HG02938 (cell line): Measurements from ENCODE around the gene GRIN2A.

Experiments used
- ATAC-seq: cut with Tn5 transposase; IDR thresholded peaks from one replicate; pipeline ENCODE4 v1.9.1; 2021; ENCODE audit warnings: mild to moderate bottlenecking, moderate library complexity; ENCODE audit not compliant: unreplicated experiment

Gene GRIN2A

DNA sequence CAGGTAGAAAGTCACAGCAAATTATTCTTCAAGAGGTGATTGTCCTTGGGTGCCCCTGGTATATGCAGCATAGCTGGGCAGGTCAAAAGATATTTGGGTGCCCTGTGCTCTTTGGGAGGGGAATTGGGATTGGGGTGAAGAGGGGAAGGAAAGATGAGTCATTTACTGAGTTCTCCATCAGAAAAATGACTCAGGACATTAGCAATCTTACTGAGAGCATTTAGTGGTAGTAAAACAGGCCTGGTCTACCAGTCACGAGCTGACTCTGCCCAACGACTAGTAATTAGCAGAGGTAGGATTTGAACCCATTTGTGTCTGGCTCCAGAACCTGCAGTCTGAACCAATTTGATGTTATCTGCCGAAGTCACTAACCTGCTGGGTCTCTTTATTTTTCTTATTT, 6.0 kb upstream of the GRIN2A start:
- ATAC-seq, result no peak

DNA sequence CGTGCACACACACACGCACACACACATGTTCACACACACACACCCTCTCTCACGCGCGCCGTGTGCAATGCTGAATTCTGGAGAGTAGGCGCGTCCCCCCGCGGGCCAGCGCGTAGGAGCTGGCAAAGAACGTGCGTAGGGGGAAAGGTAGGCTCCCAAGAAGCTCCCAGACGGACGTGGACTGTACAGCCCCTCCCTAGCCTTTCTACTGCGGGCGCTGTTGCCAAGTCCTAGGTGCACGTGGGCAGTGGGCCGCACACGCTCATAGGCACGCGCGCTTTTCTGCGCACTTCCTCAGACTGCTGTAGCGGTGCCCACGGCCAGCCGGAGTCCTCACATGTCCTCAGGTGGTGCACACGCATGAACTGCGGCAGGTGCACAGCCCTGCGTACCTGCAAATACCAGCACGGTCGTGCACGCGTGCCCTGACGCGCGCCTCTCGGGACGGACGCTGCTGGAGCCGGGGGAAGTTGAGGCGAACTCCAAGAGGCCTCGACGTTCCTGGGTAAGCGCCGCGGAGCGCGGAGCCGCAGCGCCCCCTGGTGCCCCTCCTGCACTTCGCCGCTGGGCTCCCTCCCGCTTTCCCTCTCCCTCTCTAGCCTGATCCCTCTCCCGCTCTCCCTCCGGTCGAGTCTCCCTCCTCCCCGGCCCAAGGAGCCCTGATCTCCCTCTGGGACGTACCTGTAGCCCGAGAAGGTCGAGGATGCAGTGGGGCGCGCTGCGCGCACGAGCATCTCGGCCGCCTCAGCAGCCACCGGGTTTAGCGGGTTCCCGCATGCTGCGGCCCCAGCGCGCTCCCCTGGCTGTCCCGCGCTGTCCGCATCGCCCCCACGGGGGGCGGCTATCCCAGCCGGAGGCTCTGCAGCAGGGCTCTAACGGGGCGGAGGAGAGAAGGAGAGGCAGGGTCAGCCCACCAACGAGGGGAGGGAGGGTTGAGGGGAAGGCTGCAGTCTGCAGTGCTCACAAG, 749 bp downstream of the GRIN2A start:
- ATAC-seq, result peak; percentile 46

DNA sequence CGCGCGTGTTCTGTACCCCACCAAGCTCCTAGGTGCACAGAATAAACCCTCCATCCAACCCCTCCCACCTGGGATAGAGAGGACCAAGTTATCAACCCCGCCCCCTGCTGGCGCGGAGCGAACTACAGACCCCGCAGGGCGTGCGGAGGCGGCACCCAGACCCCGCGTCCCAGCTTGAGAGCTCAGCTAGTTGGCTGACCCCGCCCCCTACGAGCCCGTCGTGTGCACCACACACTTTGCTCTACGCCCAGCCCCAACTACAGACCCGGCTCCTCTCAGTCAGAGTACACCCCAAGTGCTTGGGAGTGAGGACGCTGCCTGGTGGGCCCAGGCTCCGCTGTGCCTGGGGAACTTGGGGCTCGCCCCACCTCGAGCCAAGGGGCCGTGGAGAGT, 1.5 kb downstream of the GRIN2A start:
- ATAC-seq, result no peak

DNA sequence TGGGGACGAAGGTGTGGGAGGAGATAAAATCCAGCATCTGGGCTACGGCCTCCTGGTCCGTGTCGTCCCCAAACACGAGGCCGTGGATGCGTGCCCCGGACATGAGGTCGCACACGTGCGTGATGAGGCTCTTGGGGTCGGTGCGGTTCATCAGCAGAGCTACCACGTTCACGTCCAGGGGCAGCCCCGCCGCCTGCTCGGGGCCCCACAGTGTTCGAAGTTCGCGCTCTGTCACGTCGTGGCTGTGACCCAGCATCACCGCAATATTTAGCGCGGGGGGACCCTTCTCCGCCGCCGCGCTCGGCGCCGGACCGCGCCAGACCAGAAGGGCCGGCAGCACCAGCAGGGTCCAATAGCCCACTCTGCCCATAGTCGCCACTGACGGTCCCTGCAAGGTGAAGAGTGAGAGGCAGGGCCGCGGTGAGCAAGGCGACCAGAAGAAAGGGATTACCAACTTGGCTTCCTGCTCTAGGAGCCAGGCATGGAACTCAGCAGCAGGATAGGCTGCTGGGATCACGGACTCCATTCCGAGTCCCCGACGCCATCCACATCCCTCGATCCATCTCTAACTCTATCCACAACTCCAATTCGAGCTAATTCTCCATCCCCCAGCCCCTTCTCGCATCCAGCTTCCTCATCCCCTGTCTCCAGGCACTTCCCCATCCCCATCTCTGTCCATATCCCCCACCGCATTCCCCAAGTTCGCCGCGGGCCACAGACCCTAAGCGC, 2.0 kb downstream of the GRIN2A start:
- no peak for ATAC-seq

DNA sequence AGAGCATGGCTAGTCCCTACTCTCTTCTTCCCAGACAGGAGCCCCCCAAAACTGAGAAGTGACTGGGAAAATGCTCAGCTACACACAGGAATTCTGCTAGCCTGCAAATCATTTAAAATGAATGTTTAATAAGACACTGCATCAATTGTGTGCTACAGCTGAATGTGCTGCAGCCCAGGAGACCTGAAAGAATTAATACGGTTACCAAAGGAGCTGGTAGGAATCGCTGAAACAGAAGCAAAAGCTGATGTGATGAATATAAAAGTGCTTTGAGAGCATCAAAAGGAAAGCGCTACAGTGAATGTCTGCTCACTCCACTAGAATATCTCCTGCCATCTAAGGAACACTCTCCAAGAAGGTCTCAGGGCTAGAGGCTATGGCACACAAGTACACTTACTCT, 3.7 kb downstream of the GRIN2A start:
- ATAC-seq, result no peak

DNA sequence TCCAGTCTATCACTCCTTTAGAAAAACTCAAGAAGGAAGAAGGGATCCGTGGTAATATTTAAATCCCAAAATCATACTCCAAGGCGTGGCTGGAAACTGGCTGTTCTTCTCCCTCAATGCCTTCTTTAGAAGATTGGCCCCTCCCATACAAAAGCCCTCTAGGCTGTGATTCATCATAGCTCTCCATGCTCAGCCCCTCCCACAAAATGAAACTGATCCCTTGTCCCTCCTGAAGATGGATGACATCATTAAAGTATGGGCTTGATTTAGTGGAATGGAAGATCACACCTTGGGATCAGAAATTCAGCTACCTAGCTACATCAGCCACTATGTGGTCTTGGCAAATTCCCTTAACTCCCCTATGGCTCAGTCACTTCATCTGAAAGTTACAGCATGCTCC, 4.1 kb downstream of the GRIN2A start:
- no peak for ATAC-seq

DNA sequence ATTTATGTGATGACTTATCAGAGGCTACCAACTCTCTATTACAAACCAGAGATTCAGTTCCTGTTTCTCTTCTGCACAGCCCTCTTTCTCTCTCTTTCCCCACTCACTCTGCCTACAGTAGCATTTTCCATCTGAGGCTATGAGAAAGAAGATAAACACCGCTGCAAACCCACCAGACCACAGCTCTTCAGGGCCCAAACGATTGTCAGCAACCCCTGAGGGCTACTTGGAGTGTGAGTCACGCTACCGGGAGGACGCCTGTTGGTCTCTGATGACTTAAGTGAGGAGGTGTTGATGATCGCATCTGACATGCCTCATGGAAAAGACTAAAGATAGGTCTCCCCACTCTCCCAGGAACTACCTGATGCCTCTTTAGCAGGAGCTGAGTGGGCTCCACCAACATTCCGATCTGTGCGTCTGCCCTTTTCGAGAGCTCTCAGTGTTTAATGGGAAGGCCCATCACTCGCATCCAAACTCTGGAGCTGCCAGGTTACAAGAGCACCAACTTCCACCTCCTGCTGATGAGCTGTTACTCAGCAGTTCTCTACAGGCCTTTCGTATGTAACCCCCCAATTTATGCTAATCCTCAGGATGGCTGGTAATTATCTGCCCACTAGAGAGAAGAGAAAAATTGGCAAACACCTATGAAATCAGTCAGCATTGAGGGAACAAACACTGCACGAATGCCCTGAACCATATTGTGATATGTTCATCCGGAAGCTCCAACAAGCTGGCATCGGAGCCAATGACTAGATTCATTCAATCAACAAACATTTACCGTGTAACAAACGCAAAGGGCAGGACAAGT, 9.2 kb downstream of the GRIN2A start:
- ATAC-seq, result no peak

DNA sequence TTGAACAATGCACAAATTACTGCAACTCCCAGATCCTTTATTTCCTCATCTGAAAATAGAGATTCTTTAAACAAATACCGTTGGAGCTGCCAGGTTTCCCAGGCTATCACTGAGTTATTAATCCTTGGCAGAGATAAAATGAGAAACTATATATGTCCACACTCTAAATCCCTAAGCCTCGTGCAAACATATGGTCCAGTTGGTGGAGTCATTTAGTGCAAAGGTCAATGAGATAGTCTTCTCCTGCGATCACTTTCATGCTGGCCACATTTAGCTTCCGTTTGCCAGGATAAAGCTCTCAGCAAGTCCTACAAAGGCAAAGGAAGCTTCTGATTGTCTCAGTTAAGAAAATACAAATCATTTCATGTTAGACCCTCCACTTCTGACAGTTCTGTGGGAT, 11.0 kb downstream of the GRIN2A start:
- ATAC-seq, result no peak

DNA sequence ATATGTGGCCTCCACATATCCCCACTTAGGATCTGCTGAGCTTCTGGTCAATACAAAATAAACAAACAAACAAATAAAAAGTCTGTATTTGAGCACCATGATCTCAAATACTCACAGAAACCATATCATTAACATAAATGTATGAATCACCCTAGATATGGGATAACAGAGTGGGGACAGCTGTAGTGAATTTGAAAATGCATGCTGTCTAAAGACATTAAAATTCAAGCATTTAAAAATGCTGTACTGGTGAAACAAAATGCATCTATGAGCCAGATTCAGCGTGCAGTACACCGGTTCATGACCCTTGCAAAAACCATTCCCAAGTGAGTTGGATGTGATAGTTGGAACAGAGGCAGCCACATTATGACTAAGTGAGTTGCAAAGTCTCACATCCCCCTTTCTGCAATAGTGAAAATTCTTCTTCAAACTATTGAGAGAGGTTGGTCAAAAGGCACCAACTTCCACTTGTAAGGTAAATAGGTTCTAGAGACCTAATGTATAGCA, 12.3 kb downstream of the GRIN2A start:
- no peak for ATAC-seq

DNA sequence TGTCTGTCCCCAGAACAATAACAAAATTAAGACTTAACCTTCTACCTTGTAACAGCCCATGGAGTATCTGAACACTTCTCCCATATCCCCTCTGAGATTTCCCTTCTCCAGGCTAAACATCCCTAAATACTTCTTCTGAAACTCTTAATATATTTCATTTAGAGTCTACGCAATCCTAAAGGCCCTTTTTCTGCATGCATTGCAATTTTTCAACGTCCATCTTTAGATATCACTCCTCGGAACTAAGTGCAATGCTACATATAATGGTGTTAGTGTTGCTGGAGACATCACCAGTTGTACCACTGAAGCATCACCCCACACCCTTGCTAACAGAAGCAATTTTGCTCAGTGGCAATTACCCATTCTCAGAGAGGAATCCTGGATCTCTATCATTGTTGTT, 13.2 kb downstream of the GRIN2A start:
- ATAC-seq, result no peak

DNA sequence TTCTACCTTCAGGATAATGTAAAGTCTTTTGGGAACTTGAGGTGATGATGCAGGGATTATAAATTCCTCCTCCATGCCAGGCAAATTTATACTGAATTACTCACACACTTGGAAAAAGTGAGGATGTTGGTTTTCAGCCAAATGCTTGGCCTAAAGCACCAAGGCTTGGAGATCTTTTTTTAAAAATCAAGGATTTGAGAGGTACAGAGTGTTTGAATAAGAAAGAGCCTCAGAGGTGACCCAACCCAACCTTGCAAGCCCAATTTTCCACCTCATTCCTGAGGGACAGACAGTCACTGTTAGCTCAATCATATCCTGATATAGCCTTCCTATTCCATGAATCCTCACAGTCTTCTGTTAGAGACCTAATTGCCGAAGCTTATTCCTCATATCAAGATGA, 14.0 kb downstream of the GRIN2A start:
- ATAC-seq, result no peak

DNA sequence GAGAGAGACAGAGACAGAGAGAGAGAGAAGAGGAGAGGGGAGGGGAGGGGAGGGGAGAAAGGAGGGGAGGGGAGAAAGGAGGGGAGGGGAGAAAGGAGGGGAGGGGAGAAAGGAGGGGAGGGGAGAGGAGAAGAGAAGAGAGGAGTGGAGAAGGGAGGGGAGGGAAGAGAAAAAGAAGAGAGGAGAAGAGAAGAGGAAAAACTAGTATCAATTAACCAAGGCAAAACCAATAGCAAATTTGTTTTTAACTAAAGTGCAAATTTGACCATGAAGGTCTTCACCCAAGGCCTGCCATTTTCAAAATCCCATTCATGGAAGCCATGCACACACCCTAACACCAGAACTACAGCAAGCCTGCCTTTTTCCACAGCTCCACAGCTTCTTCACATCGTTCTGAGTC, 16.6 kb downstream of the GRIN2A start:
- ATAC-seq, result no peak

DNA sequence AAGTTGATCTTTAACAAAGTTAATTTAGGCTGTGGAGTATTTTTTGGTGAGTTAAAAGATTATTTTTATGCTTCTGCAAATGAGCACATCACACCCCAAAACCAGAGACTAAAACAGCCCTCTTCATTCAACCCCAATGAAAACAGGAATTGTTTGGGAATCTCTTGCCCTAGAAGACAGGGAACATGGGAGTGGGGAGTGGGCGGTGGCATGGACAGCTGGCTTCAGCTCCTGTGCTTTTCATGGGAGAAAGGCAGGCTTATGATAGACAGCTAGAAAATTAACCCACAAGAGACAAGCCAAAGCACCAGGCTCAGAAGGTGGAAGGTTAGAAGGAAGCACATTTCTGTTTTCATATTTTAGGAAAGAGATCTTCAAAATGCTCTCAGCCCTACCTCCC, 19.2 kb downstream of the GRIN2A start:
- ATAC-seq, result no peak

DNA sequence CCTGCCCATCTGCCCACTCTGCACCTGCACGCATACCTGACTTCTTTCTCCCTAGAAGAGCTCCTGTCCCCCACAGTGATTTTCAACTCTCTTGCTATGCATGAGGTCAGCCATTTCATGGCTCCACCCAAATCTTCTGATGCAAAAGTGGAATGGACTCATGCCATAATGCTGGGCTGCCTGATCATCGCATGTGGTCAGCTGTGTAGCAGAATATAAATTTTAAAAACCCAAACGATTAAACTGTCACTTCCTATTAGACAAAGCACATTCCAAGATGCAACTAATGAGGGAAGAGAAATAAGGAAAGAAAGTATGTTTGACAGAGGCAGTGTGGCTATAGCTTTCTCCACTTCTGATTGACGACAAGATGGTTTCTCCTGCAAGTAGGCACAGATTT, 26.1 kb downstream of the GRIN2A start:
- ATAC-seq, result no peak

DNA sequence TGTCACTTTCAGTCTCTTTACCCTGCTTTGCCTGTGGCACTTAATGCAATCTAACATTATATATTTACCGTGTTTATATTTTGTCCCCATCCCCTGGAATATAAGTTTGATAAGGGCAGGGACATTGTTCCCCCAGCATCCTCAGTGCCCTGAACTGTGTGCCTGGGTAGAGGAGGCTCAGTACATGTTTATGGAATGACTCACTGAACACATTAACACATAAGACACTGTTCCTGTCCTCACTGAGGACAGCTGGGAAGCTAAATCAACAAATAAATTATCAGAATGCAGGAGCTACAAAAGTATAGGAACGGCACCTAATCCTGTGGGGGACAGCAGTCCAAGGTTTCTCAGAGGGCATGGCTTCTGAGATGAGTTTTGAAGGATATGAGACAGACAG, 27.8 kb downstream of the GRIN2A start:
- ATAC-seq, result no peak

DNA sequence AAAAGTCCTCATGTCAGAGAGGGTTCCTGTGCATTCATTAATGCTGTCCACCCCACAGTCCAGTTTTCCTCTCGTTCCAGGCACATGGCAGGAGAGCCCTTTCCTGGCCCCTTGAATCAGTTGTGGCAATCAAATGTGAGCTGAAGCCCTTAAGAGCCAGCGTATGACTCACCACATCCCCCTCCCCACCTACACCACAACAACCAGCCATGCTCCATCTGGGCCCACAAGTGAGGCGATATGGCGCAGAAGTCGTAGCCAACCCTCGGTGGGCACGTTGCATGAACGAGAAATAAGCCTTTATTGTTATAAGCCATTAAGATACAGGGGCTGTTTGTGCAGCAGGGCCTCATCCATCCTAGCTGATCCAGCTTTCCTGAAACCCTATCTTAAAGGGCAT, 28.2 kb downstream of the GRIN2A start:
- no peak for ATAC-seq

DNA sequence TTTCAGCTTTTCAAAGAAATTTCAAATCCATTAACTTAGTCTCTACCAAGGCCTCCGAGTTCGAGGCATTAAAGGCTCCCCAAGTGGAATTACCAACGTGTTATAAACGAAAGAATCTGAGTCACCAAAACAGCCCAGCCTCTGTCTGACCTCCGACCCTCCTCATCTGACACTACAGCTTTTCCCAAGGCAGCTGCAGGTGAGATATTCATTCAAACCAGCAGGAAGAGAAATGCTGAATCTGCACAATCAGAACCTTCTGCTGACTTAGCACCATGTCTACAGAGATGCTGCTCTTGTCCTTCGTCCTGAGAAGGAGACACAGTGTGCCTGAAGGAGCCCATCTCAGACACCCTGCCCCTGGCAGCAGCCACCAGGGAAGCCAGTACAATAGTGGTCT, 30.5 kb downstream of the GRIN2A start:
- no peak for ATAC-seq

DNA sequence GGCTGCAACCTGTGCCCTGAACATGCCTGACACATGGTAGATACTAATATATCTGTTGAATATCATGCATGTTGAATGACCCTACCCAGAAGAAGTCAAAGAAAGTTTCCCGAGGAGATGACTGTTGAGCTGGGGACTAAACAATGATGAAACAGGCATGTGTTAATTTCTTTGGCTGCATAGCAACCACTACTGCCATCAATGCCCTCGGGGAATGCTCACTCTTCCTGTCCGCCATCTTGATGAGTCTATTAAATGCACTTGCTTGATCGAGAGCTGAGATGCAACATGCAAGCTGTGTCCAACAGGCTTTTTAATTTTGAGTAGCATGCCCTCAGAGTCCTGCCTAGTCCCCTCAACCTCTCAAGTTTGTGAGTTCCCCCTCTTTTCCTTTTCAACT, 31.3 kb downstream of the GRIN2A start:
- no peak for ATAC-seq

DNA sequence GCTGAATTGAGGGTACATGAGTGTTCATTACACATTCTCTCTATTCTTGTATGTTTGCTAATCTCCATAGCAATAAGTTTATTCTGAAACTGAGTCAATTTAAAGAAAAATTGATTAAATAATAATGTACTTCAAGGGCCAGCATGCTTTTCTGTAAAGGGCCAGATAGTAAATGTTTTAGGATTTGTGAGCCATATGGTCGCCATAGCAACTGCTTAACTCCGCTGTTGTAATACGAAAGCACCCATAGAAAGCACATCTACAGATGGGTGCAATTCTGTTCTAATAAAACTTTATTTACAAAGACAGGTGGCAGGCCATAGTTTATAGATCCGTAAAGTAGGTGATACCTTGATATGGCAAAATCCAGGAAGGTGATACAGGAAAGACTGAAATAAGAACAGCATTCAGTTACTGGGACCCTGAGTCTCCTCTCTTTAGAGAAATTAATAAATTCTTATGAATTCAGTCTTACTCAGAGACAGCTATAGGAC, 36.6 kb downstream of the GRIN2A start:
- ATAC-seq, result no peak

DNA sequence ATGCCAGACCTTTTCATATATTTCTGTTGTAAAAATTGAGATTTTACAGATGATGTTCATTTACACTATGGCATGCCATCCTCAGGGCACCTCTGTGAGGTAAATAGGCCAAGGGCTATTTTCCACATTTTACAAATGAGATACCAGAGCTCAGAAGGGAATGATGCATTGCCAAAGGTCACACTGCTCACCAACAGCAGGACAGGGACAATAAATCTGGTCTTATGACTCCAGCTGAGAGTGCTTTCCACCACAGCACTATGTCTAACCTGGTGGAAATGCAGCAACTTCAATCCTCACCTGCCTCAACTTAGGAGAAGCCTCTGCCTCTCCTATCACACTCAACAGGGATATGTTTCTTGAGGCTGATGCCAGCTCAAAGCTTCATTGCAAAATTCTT, 40.6 kb downstream of the GRIN2A start:
- ATAC-seq, result no peak

DNA sequence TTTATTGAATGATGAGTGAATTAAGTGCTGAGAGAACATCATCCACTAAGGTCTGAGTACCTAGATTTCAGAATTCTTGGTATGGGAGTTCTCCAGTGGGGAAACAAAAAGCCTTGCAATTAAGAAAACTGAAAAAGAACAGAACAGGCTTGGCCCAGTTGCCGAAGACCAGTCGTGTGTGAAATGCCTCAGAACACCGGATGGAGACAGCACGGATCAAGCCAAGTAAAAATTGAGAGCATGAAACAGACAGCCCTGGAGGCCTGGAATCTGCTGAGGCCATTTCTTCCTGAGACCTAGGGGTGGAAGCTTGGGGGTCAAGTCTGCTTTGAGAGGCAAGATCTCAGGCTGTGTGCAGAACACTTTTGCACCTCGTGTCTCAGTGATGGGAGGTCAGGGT, 43.3 kb downstream of the GRIN2A start:
- no peak for ATAC-seq
